K562 (cell line): Measurements from ENCODE around the gene ETNK2.

ENCODE experiments used
- BACH1 ChIP-seq: fragments of 200-800 bp; sonication (Bioruptor generic); IDR thresholded peaks from 2 replicates; pipeline ENCODE4 v1.6.1; 2016; ENCODE audit warnings: missing genetic modification characterization, missing compliant biosample characterization
- FOXJ3 ChIP-seq: sonication (generic); formaldehyde crosslinking; IDR thresholded peaks from 2 replicates; pipeline ENCODE4 v1.4.0; 2020; ENCODE audit warnings: mild to moderate bottlenecking, missing genetic modification reagents
- LARP7 ChIP-seq: fragments of 450-650 bp; IDR thresholded peaks from 2 replicates; pipeline ENCODE4 v1.6.1; 2016
- NFRKB ChIP-seq: fragments of 450-650 bp; IDR thresholded peaks from 2 replicates; pipeline ENCODE4 v1.6.1; 2016; ENCODE audit warnings: low read depth
- POLR2A ChIP-seq: fragments of 450-650 bp; conservative IDR thresholded peaks from 2 replicates; pipeline ENCODE4 v1.6.1; 2016
- SIN3A ChIP-seq, 2 experiments: fragments of 150-350 bp in 1 of 2; IDR thresholded peaks; 2 replicates each; pipeline ENCODE4 v1.6.1; 2011 to 2016; ENCODE audit warnings: borderline replicate concordance in 2 of 2, low read depth in 2 of 2, low read length in 2 of 2, mild to moderate bottlenecking in 2 of 2, moderate library complexity in 2 of 2; ENCODE audit not compliant: control insufficient read depth in 1 of 2
- TGIF2 ChIP-seq: sonication (generic); formaldehyde crosslinking; IDR thresholded peaks from 2 replicates; pipeline ENCODE4 v1.8.1; 2022; ENCODE audit warnings: mild to moderate bottlenecking, missing genetic modification reagents, moderate library complexity
- TF ChIP-seq, protein P1 (sequence below), 3 experiments: IDR thresholded peaks in 2 of 3; conservative IDR thresholded peaks in 1 of 3; 2 replicates each; pipeline ENCODE4 v1.5.1; 2011 to 2012; ENCODE audit warnings: low read length in 3 of 3, mild to moderate bottlenecking in 3 of 3, control low read depth in 2 of 3, improper control_type of control experiment in 1 of 3, inconsistent platforms in 1 of 3, low read depth in 1 of 3, mixed read lengths in 1 of 3, moderate library complexity in 1 of 3; ENCODE audit not compliant: insufficient read depth in 2 of 3
- TF ChIP-seq, protein P2 (sequence below), 2 experiments: fragments of 450-650 bp in 1 of 2; sonication (generic) in 1 of 2; formaldehyde crosslinking in 1 of 2; IDR thresholded peaks; 2 replicates each; pipeline versions ENCODE4 v1.7.1 to v1.9.0; 2016 to 2022; ENCODE audit warnings: inconsistent platforms in 1 of 2, mild to moderate bottlenecking in 1 of 2, missing genetic modification reagents in 1 of 2
- TF ChIP-seq, protein P3 (sequence below): fragments of 450-650 bp; IDR thresholded peaks from 2 replicates; pipeline ENCODE4 v1.6.1; 2016; ENCODE audit warnings: borderline replicate concordance
- TF ChIP-seq, protein P4 (sequence below): sonication (generic); formaldehyde crosslinking; IDR thresholded peaks from 2 replicates; pipeline ENCODE4 v1.9.0; 2022; ENCODE audit warnings: mild to moderate bottlenecking, missing genetic modification reagents

DNA sequence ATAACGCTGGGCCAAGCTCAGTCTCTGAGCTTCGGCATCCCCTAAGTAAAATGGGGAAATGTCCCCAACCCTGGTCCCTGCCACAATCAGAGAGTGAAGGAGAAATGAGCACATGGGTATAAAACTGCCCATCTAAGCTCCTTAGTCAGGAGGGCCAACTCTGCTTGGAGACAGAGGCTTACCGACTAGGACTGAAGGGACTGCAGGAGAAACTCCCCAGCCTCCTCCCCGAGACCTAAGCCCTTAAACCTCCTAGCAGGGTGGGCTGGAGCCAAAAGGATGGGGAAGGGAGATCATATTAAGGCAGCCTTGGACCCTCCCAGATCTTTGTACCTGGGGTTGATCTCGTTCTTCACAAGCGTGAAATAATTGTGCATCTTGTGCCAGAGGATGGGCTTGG lies 5.5 kb downstream of the ETNK2 start:
- TF ChIP-seq NFRKB (no peak), FOXJ3 (CRISPR knock-in tag) (no peak), SIN3A (IDR thresholded peaks at IDR 0.05; ENCODE audit: borderline replicate concordance in 2 of 2, control insufficient read depth in 1 of 2, low read depth in 2 of 2, low read length in 2 of 2) (no peak), LARP7 (no peak), BACH1 (tag) (no peak), TGIF2 (CRISPR knock-in tag) (no peak), POLR2A (no peak)
- TF ChIP-seq, protein P1, sequence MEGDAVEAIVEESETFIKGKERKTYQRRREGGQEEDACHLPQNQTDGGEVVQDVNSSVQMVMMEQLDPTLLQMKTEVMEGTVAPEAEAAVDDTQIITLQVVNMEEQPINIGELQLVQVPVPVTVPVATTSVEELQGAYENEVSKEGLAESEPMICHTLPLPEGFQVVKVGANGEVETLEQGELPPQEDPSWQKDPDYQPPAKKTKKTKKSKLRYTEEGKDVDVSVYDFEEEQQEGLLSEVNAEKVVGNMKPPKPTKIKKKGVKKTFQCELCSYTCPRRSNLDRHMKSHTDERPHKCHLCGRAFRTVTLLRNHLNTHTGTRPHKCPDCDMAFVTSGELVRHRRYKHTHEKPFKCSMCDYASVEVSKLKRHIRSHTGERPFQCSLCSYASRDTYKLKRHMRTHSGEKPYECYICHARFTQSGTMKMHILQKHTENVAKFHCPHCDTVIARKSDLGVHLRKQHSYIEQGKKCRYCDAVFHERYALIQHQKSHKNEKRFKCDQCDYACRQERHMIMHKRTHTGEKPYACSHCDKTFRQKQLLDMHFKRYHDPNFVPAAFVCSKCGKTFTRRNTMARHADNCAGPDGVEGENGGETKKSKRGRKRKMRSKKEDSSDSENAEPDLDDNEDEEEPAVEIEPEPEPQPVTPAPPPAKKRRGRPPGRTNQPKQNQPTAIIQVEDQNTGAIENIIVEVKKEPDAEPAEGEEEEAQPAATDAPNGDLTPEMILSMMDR (IDR thresholded peaks at IDR 0.05 in 2 of 3, conservative IDR thresholded peaks at IDR 0.05 in 1 of 3; ENCODE audit: insufficient read depth in 2 of 3, low read depth in 1 of 3, low read length in 3 of 3) = no peak
- TF ChIP-seq, protein P2, sequence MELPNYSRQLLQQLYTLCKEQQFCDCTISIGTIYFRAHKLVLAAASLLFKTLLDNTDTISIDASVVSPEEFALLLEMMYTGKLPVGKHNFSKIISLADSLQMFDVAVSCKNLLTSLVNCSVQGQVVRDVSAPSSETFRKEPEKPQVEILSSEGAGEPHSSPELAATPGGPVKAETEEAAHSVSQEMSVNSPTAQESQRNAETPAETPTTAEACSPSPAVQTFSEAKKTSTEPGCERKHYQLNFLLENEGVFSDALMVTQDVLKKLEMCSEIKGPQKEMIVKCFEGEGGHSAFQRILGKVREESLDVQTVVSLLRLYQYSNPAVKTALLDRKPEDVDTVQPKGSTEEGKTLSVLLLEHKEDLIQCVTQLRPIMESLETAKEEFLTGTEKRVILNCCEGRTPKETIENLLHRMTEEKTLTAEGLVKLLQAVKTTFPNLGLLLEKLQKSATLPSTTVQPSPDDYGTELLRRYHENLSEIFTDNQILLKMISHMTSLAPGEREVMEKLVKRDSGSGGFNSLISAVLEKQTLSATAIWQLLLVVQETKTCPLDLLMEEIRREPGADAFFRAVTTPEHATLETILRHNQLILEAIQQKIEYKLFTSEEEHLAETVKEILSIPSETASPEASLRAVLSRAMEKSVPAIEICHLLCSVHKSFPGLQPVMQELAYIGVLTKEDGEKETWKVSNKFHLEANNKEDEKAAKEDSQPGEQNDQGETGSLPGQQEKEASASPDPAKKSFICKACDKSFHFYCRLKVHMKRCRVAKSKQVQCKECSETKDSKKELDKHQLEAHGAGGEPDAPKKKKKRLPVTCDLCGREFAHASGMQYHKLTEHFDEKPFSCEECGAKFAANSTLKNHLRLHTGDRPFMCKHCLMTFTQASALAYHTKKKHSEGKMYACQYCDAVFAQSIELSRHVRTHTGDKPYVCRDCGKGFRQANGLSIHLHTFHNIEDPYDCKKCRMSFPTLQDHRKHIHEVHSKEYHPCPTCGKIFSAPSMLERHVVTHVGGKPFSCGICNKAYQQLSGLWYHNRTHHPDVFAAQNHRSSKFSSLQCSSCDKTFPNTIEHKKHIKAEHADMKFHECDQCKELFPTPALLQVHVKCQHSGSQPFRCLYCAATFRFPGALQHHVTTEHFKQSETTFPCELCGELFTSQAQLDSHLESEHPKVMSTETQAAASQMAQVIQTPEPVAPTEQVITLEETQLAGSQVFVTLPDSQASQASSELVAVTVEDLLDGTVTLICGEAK (IDR thresholded peaks at IDR 0.05) = no peak
- TF ChIP-seq, protein P2 (CRISPR knock-in tag; IDR thresholded peaks at IDR 0.05) = no peak
- TF ChIP-seq, protein P3, sequence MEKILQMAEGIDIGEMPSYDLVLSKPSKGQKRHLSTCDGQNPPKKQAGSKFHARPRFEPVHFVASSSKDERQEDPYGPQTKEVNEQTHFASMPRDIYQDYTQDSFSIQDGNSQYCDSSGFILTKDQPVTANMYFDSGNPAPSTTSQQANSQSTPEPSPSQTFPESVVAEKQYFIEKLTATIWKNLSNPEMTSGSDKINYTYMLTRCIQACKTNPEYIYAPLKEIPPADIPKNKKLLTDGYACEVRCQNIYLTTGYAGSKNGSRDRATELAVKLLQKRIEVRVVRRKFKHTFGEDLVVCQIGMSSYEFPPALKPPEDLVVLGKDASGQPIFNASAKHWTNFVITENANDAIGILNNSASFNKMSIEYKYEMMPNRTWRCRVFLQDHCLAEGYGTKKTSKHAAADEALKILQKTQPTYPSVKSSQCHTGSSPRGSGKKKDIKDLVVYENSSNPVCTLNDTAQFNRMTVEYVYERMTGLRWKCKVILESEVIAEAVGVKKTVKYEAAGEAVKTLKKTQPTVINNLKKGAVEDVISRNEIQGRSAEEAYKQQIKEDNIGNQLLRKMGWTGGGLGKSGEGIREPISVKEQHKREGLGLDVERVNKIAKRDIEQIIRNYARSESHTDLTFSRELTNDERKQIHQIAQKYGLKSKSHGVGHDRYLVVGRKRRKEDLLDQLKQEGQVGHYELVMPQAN = no peak
- TF ChIP-seq, protein P4, sequence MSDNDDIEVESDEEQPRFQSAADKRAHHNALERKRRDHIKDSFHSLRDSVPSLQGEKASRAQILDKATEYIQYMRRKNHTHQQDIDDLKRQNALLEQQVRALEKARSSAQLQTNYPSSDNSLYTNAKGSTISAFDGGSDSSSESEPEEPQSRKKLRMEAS (CRISPR knock-in tag) = no peak
